GM21381 (cell line): ENCODE results near the gene GALNS.

Experiments used
- ATAC-seq: cut with Tn5 transposase; IDR thresholded peaks from one replicate; pipeline ENCODE4 v1.9.1; 2021; ENCODE audit warnings: mild to moderate bottlenecking, moderate library complexity; ENCODE audit not compliant: unreplicated experiment

GALNS gene

DNA sequence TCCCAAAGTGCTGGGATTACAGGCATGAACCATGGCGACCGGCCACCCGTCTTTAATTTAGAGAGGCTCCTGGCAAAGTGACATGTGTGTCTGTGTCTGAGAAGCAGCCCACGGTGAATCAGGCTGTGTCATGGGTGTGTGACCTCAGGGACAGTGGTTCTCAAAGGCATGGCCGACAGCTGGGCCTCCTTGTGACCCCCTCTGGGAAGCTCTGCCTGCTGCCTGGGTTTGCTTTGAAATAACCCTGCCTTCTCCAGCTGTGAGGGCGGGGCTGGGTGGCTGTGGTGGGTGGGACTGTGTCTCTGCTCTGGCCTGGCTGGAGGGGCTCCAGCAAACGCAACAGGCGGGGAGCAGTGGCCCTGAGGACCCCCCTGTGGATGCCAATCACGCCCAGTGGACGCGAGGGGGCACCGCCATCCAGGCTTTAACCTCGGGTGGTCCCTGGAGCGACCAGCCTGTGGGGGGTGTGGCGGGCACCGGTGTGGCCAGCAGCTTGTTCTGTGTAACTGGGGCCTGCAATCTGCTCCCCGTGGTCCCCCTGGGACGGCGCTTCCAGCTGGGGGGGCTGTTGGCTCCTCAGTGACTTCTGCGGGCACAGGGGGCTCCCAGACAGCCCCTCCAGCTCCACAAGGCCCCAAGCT lies 36.2 kb downstream of the GALNS start:
- no peak for ATAC-seq

GRCh38 chr16:88819126-88819525 lies 37.6 kb downstream of the GALNS start:
- no peak for ATAC-seq

- ATAC-seq, result no peak
Observed at GRCh38 chr16:88818575-88818874, 38.2 kb downstream of the GALNS start.

DNA sequence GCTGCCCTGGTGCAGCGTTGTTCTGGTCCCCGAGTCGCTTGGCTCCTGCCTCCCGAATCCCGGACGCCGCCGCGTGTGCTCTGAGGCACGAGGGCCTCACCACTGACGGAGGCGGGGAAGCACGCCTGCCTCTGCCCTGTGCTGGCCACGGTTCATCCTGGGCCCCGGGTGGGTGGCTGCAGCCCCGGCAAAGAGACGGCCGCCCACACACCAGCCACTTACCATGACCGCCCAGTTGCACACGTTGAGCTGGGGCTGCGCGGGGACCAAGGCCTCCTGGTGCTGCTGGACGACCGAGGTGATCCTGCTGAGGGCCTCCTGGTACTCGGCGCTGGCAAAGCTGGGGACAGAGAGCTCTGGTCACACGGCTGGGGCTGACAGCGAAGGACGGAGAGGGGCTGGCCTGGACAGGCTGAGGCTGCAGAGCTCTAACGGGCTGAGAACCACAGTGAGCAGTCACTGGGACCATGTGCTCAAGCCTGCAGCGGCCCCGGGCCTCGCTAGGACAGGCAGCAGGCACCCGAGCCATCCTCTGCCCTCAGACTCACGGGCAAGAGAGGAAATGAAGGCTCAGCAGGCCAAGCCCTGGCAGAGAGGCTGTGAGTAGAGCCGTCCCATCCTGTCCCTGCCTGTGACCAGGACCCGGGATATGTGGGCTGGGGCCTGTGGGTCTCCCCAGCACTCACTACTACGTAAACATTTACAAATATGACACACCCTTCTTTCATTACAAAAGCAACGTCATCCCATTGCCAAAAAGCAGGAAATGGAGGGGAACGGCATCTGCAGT lies 38.8 kb downstream of the GALNS start:
- ATAC-seq, result no peak

GRCh38 chr16:88816736-88817535 lies 39.8 kb downstream of the GALNS start:
- no peak for ATAC-seq

- no peak for ATAC-seq
Observed at GRCh38 chr16:88815901-88816589, 40.7 kb downstream of the GALNS start.

DNA sequence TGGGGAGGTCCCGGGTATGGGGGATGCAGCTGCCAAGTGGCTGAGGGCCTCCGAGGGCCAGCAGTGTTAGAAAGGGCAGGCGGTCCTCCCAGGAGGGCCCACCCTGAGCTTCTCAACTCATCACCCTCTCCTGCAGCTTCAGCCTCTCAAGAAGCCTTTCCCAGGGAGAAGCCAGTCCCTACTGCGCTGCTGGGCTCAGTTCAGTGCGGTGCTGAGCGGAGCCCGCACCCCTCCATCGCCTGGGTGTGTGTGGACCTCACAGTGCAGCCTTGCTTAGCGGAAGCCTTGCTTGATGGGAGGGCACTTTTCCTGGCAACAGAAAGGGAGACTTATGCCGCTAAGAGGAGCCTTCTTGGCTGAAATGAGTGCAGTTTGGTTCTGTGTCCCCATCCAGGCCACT lies 41.5 kb downstream of the GALNS start:
- no peak for ATAC-seq

DNA sequence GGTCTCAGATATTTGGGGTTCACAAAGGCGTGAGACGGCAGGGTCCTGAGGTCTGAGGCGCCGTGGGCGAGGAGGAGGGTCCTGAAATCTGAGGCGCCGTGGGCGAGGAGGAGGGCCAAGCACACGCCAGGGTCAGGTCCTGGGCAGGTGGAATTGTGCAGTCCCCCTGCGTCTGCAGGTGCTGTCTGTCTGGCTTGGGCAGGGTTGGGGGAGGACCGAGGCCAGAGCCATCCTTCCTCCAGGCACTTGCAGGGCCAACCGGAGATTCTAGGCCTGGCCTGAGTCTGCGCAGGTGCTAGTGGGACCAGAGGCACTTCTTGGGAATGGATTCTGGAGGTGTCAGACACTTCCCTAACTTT lies 42.6 kb downstream of the GALNS start:
- ATAC-seq, result no peak

- ATAC-seq, result no peak
Observed at GRCh38 chr16:88813269-88814143, 43.2 kb downstream of the GALNS start.

GRCh38 chr16:88812513-88813268 lies 44.1 kb downstream of the GALNS start:
- no peak for ATAC-seq

- ATAC-seq, result peak; percentile 63
Observed at GRCh38 chr16:88811769-88812512, 44.8 kb downstream of the GALNS start, which contains the start of gene APRT. TSS of gene APRT (minus strand) at chr16:88811928. CDS start at chr16:88811899, 29 bp downstream.

GRCh38 chr16:88810912-88811768 lies 45.6 kb downstream of the GALNS start:
- peak; percentile 47 for ATAC-seq

DNA sequence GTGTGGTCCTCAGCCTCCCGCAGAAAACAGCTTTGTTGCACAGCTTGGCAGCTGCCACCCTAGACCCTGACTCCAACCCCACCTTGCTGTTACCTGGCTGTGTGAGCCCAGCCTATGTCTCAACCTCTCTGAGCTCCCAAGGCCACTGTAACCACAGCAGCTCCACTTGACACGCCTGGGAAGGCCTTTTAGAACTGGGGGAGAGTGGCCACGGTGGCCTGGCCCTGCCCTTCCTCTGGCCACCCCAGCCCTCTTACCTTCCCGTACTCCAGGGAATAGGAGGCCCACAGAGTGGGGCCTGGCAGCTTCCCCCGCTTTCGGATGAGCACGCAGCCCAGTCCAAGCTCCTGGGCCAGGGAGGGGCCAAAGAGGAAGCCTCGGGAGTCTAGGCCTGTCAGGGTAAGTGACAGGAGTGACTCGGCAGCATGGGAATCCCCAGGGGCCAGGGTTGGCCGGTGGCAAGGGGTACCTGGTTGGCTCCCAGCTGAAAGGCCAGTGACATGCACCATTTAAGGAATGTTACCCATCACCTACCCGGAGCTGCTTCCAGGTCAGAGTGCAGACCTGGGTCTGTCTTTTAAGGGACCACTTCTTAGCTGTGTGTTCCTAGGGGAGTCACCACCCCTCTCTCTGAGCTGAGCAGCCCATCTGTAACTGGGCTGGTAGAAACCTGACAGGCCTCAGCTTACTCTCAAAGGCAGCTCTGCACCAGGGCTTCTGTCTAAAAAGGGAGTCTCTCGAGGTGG lies 46.4 kb downstream of the GALNS start:
- ATAC-seq, result no peak

DNA sequence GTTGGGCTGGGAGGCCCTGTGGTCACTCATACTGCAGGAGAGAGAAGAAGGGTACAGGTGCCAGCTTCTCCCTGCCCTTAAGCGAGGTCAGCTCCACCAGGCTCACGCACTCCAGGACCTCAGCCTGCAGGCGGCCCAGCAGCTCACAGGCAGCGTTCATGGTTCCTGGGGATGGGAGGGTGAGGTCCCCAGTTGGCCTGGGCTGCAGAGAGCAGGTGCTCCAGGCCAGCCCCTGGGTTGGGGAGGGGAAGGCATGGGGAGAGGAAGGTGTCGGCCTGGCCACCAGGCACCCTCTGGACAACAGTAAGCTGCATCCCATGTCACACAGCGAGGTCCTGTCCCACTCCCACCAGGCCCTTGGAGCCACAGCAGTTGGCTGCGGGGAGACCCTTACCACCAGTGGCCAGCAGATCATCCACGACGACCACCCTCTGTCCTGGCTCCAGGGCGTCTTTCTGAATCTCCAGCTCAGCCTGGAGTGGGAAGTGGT lies 47.0 kb downstream of the GALNS start:
- ATAC-seq, result no peak

- ATAC-seq, result no peak
Observed at GRCh38 chr16:88809068-88809675, 47.6 kb downstream of the GALNS start.

- no peak for ATAC-seq
Observed at GRCh38 chr16:88807626-88808453, 48.9 kb downstream of the GALNS start.
